COLO668 (cell line): Measurements from ENCODE around the gene LDLRAD1.
"Not testable (repeated sequence)": the region's sequence is repeated elsewhere in the genome, so short reads cannot be mapped to it uniquely, and the experiment has no call there.

Experiments
- DNase-seq: peaks from one replicate; lab custom pipeline; 2025; ENCODE audit not compliant: unreplicated experiment; lab: John Stamatoyannopoulos, UW

Gene LDLRAD1

GRCh38 chr1:54016343-54017282, 1.4 kb downstream of the LDLRAD1 start:
- DNase-seq: peak; percentile 99

GRCh38 chr1:54014009-54014629, 3.9 kb downstream of the LDLRAD1 start:
- DNase-seq: peak; percentile 44

- DNase-seq: peak; percentile 55
Measured at GRCh38 chr1:54013393-54014008, 4.5 kb downstream of the LDLRAD1 start.

- DNase-seq: peak; percentile 55
Measured at GRCh38 chr1:54012863-54013262, 5.1 kb downstream of the LDLRAD1 start.

- DNase-seq: no peak
Measured at GRCh38 chr1:54012008-54012325, 6.0 kb downstream of the LDLRAD1 start.

- DNase-seq: no peak
Measured at GRCh38 chr1:54011316-54012007, 6.5 kb downstream of the LDLRAD1 start.

GRCh38 chr1:54010415-54011117, 7.4 kb downstream of the LDLRAD1 start:
- DNase-seq: no peak

GRCh38 chr1:54009406-54009805, 8.6 kb downstream of the LDLRAD1 start:
- DNase-seq: no peak

GRCh38 chr1:54008876-54009275, 9.1 kb downstream of the LDLRAD1 start:
- no peak for DNase-seq

GRCh38 chr1:54007613-54008012, 10.4 kb downstream of the LDLRAD1 start:
- no peak for DNase-seq

- DNase-seq: no peak
Measured at GRCh38 chr1:54006508-54006907, 11.5 kb downstream of the LDLRAD1 start.

GRCh38 chr1:54004481-54005049, 13.4 kb downstream of the LDLRAD1 start:
- DNase-seq: no peak

- not testable (repeated sequence) for DNase-seq
Measured at GRCh38 chr1:54003750-54004480, 14.1 kb downstream of the LDLRAD1 start.

- DNase-seq: no peak
Measured at GRCh38 chr1:54003249-54003646, 14.7 kb downstream of the LDLRAD1 start.

GRCh38 chr1:54002544-54003248, 15.3 kb downstream of the LDLRAD1 start:
- no peak for DNase-seq

GRCh38 chr1:54001591-54001990, 16.4 kb downstream of the LDLRAD1 start:
- DNase-seq: peak; percentile 64

- no peak for DNase-seq
Measured at GRCh38 chr1:53999920-54000319, 18.1 kb downstream of the LDLRAD1 start.

GRCh38 chr1:53998223-53998622, 19.8 kb downstream of the LDLRAD1 start:
- DNase-seq: no peak

GRCh38 chr1:53995683-53996082, 22.3 kb downstream of the LDLRAD1 start:
- no peak for DNase-seq
